GM12878 (cell line): ENCODE measurements around the gene KLHL36. TPM values are rescaled to one million over a fixed set of nuclear protein-coding genes. Genes with fewer than 3 reads are reported as not detected.

Experiments used
- ATAC-seq: fragments of 200-7000 bp; cut with Tn5 transposase; 3 replicates; pipeline ENCODE4 v1.9.1; 2020; ENCODE audit warnings: mild to moderate bottlenecking, moderate library complexity
- BruUV-seq: library from RNA; stranded (reverse); fragments of 400-500 nt; replicated peaks from 2 replicates; lab custom pipeline; 2021; lab: Mats Ljungman, UMichigan
- CTCF ChIA-PET: fragments of 300-600 bp; sonication (Branson Sonifier 250); formaldehyde crosslinking; extraction: SDS; loops from one replicate; lab custom pipeline; 2021; ENCODE audit warnings: inconsistent platforms; lab: Yijun Ruan, JAX
- POLR2A ChIA-PET: fragments of 350-600 bp; formaldehyde crosslinking; extraction: SDS; loops from one replicate; lab custom pipeline; 2021; ENCODE audit warnings: inconsistent platforms; lab: Charles Lee
- RAD21 ChIA-PET: fragments of 300-600 bp; sonication (Branson Sonifier 250); formaldehyde crosslinking; loops from one replicate; lab custom pipeline; 2023; ENCODE audit warnings: antibody characterized with exemption; ENCODE audit not compliant: unreplicated experiment; lab: Charles Lee
- SMC1A ChIA-PET: fragments of 300-600 bp; sonication (Branson Sonifier 250); formaldehyde crosslinking; loops from one replicate; lab custom pipeline; 2023; ENCODE audit not compliant: unreplicated experiment, uncharacterized antibody; lab: Charles Lee
- DNase-seq: peaks from one replicate; pipeline ENCODE4 v3.0.0-alpha.2; 2011; ENCODE audit warnings: low read depth, low spot score
- FAIRE-seq: peaks from 3 replicates; lab custom pipeline; 2011; peaks lifted over from hg19 to GRCh38; lab: Jason Lieb, UNC
- H2AFZ ChIP-seq: 2 replicates; pipeline ENCODE4 v1.6.0; 2011; ENCODE audit warnings: low read depth, low read length, control low read depth; ENCODE audit not compliant: control insufficient read depth
- H3K27ac ChIP-seq: 2 replicates; pipeline ENCODE4 v1.5.1; 2011; ENCODE audit warnings: control low read depth; ENCODE audit not compliant: control insufficient read depth, insufficient read depth
- H3K27me3 ChIP-seq, 2 experiments: replicated peaks in 1 of 2; 2 replicates each; pipeline versions ENCODE4 v1.6.0 to v1.6.1; 2011; ENCODE audit warnings: low read length in 1 of 2; ENCODE audit not compliant: control insufficient read depth in 2 of 2, insufficient read depth in 2 of 2
- H3K36me3 ChIP-seq, 2 experiments: 2 replicates each; pipeline ENCODE4 v1.5.1; 2011; ENCODE audit warnings: low read length in 1 of 2; ENCODE audit not compliant: control insufficient read depth in 2 of 2, insufficient read depth in 2 of 2
- H3K4me1 ChIP-seq: 2 replicates; pipeline ENCODE4 v1.6.1; 2011; ENCODE audit warnings: mild to moderate bottlenecking, low read length, moderate library complexity, mixed read lengths; ENCODE audit not compliant: control insufficient read depth, insufficient read depth
- H3K4me2 ChIP-seq: 2 replicates; pipeline ENCODE4 v1.6.0; 2011; ENCODE audit warnings: control low read depth; ENCODE audit not compliant: control insufficient read depth, insufficient read depth
- H3K4me3 ChIP-seq: fragments of 200-600 bp; sonication (generic); 2 replicates; pipeline ENCODE4 v1.5.1; 2016
- H3K79me2 ChIP-seq: 2 replicates; pipeline ENCODE4 v1.6.0; 2011; ENCODE audit warnings: low read length; ENCODE audit not compliant: control insufficient read depth, insufficient read depth
- H3K9ac ChIP-seq: 2 replicates; pipeline ENCODE4 v1.8.0; 2011; ENCODE audit warnings: low read length, control low read depth, mixed read lengths; ENCODE audit not compliant: control insufficient read depth, insufficient read depth
- H3K9me3 ChIP-seq: replicated peaks from 3 replicates; pipeline ENCODE4 v1.5.1; 2011; ENCODE audit warnings: mild to moderate bottlenecking, low read length; ENCODE audit not compliant: control insufficient read depth, insufficient read depth
- H4K20me1 ChIP-seq: 2 replicates; pipeline ENCODE4 v1.6.0; 2011; ENCODE audit not compliant: control insufficient read depth, insufficient read depth
- BHLHE40 ChIP-seq, 2 experiments: fragments of 450-650 bp in 1 of 2; IDR thresholded peaks; 2 replicates each; pipeline ENCODE4 v1.6.1; 2011 to 2017; ENCODE audit warnings: low read depth in 2 of 2, borderline replicate concordance in 1 of 2, improper control_type of control experiment in 1 of 2, low read length in 1 of 2, mild to moderate bottlenecking in 1 of 2
- CHD1 ChIP-seq: IDR thresholded peaks from 2 replicates; pipeline ENCODE4 v1.6.1; 2012; ENCODE audit warnings: low read depth, low read length, improper control_type of control experiment
- CHD2 ChIP-seq: IDR thresholded peaks from 2 replicates; pipeline ENCODE4 v1.6.1; 2011; ENCODE audit warnings: low read depth, low read length, improper control_type of control experiment, borderline replicate concordance
- EGR1 ChIP-seq, 2 experiments: IDR thresholded peaks; 1 replicate in 1 of 2; 2 replicates in 1 of 2; pipeline ENCODE4 v1.6.1; 2011 to 2012; ENCODE audit warnings: low read depth in 2 of 2, low read length in 2 of 2, borderline replicate concordance in 1 of 2, mild to moderate bottlenecking in 1 of 2, moderate library complexity in 1 of 2
- HDGF ChIP-seq: fragments of 450-650 bp; IDR thresholded peaks from 2 replicates; pipeline ENCODE4 v1.6.1; 2016; ENCODE audit warnings: antibody characterized with exemption
- MXI1 ChIP-seq: fragments of 150-350 bp; IDR thresholded peaks from 2 replicates; pipeline ENCODE4 v1.6.1; 2011; ENCODE audit warnings: low read depth, mild to moderate bottlenecking, inconsistent platforms, low read length, improper control_type of control experiment
- NFIC ChIP-seq: IDR thresholded peaks from 2 replicates; pipeline ENCODE4 v1.6.1; 2012; ENCODE audit warnings: low read depth, mild to moderate bottlenecking, inconsistent platforms, low read length, moderate library complexity
- RAD51 ChIP-seq: fragments of 450-650 bp; IDR thresholded peaks from 2 replicates; pipeline ENCODE4 v1.6.1; 2016; ENCODE audit warnings: moderate library complexity, mild to moderate bottlenecking, inconsistent platforms
- SRF ChIP-seq, 2 experiments: IDR thresholded peaks; 2 replicates each; pipeline ENCODE4 v1.6.1; 2011; ENCODE audit warnings: low read depth in 2 of 2, low read length in 2 of 2, mild to moderate bottlenecking in 1 of 2, moderate library complexity in 1 of 2
- SUPT20H ChIP-seq: IDR thresholded peaks from 2 replicates; pipeline ENCODE4 v1.6.1; 2011; ENCODE audit warnings: low read depth, mild to moderate bottlenecking, low read length, moderate library complexity, borderline replicate concordance; ENCODE audit not compliant: control insufficient read depth
- TAF1 ChIP-seq: IDR thresholded peaks from 2 replicates; pipeline ENCODE4 v1.6.1; 2011; ENCODE audit warnings: mild to moderate bottlenecking, low read depth, low read length, borderline replicate concordance
- ZNF384 ChIP-seq: IDR thresholded peaks from 2 replicates; pipeline ENCODE4 v1.6.1; 2012; ENCODE audit warnings: low read depth, mild to moderate bottlenecking, low read length, improper control_type of control experiment, borderline replicate concordance
- WGBS: methylation state at CpG from one replicate; pipeline ENCODE4 v1.1.6; 2016; ENCODE audit warnings: low lambda C conversion rate; ENCODE audit not compliant: insufficient replicate concordance, insufficient coverage; ENCODE audit errors: missing lambda C conversion rate; 5-methylcytosine and 5-hydroxymethylcytosine counted together
- in situ Hi-C: fragments of 300-500 bp; cut with MboI; formaldehyde crosslinking; loops from 9 replicates; pipeline ENCODE4 v1.14.3; 2018; ENCODE audit warnings: mixed read lengths
- intact Hi-C: fragments of 100-400 bp; cut with micrococcal nuclease; formaldehyde crosslinking; loops from one replicate; pipeline ENCODE4 v1.14.2; 2022; ENCODE audit not compliant: unreplicated experiment
- polyA plus RNA-seq, 11 experiments: library from polyadenylated mRNA; depleted of rRNA in 4 of 11; unstranded in 6 of 11; stranded (reverse) in 5 of 11; fragments of >200 nt; fragmentation: Nextera tagmentation in 4 of 11; fragmentation: Illumina TruSeq in 1 of 11; extraction: Ambion mirVana in 4 of 11; extraction: Trizol in 1 of 11; gene quantifications; 1 replicate in 1 of 11; 2 replicates in 10 of 11; pipeline versions ENCODE4 v1.2.1 to v1.2.3, GENCODE V29; 2011 to 2016; ENCODE audit warnings: inconsistent platforms in 2 of 11, missing spikeins in 2 of 11, low read depth in 1 of 11
- total RNA-seq, 4 experiments: library from RNA; depleted of rRNA in 3 of 4; stranded (reverse); fragments of >200 nt in 3 of 4; fragmentation: Illumina TruSeq in 1 of 4; extraction: Trizol in 1 of 4; gene quantifications; 2 replicates each; pipeline versions ENCODE4 v1.2.1 to v1.2.3, GENCODE V29; 2013 to 2021
- TF ChIP-seq, protein P1 (sequence below): IDR thresholded peaks from 2 replicates; pipeline ENCODE4 v1.6.1; 2012; ENCODE audit warnings: low read depth, low read length, improper control_type of control experiment
- TF ChIP-seq, protein P2 (sequence below): fragments of 450-650 bp; IDR thresholded peaks from 2 replicates; pipeline ENCODE4 v1.6.1; 2017; ENCODE audit warnings: borderline replicate concordance
- TF ChIP-seq, protein P3 (sequence below): fragments of 450-650 bp; IDR thresholded peaks from 2 replicates; pipeline ENCODE4 v1.6.1; 2014; ENCODE audit warnings: mild to moderate bottlenecking

Gene KLHL36
- total and polyA plus RNA-seq, 10 of the 15 experiments (the other 5 are each of a cell fraction or from before 2014, with no cell fraction given): 2.6 to 45.3 (median 16.8) TPM

DNA sequence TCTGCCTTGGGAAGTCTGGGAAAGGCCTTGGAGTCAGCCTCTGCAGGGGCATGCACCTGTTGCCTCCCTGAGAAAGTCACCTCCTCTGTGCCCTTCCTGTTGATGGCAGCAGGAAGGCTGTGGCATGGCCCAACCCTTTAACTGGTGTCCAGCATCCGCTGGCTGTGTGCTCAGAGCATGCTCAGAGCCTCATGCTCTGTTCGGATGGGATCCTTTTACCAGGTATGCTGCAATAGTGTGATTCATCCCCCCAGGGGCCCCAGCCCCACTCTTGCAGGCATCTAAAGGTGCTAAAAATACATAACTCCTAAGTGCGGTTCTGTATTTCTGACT lies 24.9 kb downstream of the KLHL36 start:
- ATAC-seq: no peak
- no peaks in the 10 kb centered on the region for H3K9me3 ChIP-seq
- no TSS peak for BruUV-seq
- TF ChIP-seq, protein P1, sequence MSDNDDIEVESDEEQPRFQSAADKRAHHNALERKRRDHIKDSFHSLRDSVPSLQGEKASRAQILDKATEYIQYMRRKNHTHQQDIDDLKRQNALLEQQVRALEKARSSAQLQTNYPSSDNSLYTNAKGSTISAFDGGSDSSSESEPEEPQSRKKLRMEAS: no peak
- TF ChIP-seq HDGF (no peak), MXI1 (no peak), TAF1 (no peak)
- intact Hi-C loops (no loop called here), in situ Hi-C loops (no loop called here)
- no peak overlapping the region for H2AFZ ChIP-seq
- H4K20me1 ChIP-seq: no peaks in the 10 kb centered on the region
- no peak overlapping the region for H3K9ac ChIP-seq
- SMC1A ChIA-PET: interaction anchor here (1.1 to 6.9 kb wide), 5 partner anchors 8 to 80 kb away, joined by 3 to 65 read pairs (median 7); no protein-coding TSS in a partner anchor
- H3K4me3 ChIP-seq: no peak overlapping the region
- H3K4me1 ChIP-seq: no peaks in the 10 kb centered on the region
- RAD21 ChIA-PET: interaction anchor here (1.3 to 4.2 kb wide), 5 partner anchors 8 to 65 kb away, joined by 3 to 37 read pairs (median 7); no protein-coding TSS in a partner anchor
- H3K4me2 ChIP-seq: no peak overlapping the region
- no peaks in the 10 kb centered on the region for H3K79me2 ChIP-seq
- no peaks in the 10 kb centered on the region for H3K27me3 ChIP-seq
- no peak for DNase-seq
- no peak overlapping the region for H3K27ac ChIP-seq
- H3K36me3 ChIP-seq: no peaks in the 10 kb centered on the region
- FAIRE-seq: no peak
- POLR2A ChIA-PET: no interaction called here
- CTCF ChIA-PET: interaction anchor here (0.9 to 4.3 kb wide), 23 partner anchors 11 to 337 kb away, joined by 3 to 102 read pairs (median 9); no protein-coding TSS in a partner anchor
- 95% methylated on average over 3 of the region's 3 CpGs for WGBS

DNA sequence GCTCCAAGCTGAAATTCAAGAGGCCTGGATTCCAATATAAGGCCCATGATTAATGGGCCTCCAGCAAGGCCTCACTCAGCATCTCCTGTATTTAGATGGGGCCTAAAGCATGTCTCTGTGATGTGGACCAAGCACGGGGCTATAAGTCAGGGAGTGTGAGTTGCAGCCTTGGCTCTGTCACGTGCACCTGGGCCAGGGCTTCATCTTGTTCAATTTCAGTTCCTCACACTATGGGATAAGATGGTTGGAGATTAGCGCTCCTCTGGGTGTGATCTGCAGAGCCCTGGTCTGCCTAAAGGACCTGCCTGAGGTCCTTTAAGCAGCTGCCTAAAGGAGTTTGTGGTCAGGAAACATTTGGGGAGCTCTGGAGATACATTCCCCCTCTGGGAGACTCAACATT lies 25.2 kb downstream of the KLHL36 start:
- POLR2A ChIA-PET: no interaction called here
- H3K4me1 ChIP-seq: no peaks in the 10 kb centered on the region
- no peak overlapping the region for H2AFZ ChIP-seq
- no peak overlapping the region for H3K9ac ChIP-seq
- no peaks in the 10 kb centered on the region for H3K79me2 ChIP-seq
- no peaks in the 10 kb centered on the region for H3K9me3 ChIP-seq
- no peaks in the 10 kb centered on the region for H3K36me3 ChIP-seq
- no peak overlapping the region for H3K4me3 ChIP-seq
- FAIRE-seq (no peak), DNase-seq (no peak), ATAC-seq (peak; percentile 36; the same call in 2 of the 3 replicates)
- no peaks in the 10 kb centered on the region for H3K27me3 ChIP-seq
- RAD21 ChIA-PET: interaction anchor here (1.6 to 4.2 kb wide), 3 partner anchors 27 to 64 kb away, joined by 4 to 37 read pairs (median 12); no protein-coding TSS in a partner anchor
- no peaks in the 10 kb centered on the region for H4K20me1 ChIP-seq
- SMC1A ChIA-PET: interaction anchor here (0.8 to 6.9 kb wide), 5 partner anchors 8 to 79 kb away, joined by 3 to 65 read pairs (median 7); no protein-coding TSS in a partner anchor
- in situ Hi-C loops: no loop called here
- no peak overlapping the region for H3K4me2 ChIP-seq
- CTCF ChIA-PET: interaction anchor here (0.7 to 4.3 kb wide), 21 partner anchors 11 to 337 kb away, joined by 3 to 102 read pairs (median 10); no protein-coding TSS in a partner anchor
- BruUV-seq: no TSS peak
- intact Hi-C loops: no loop called here
- WGBS: 46% methylated on average over 3 of the region's 3 CpGs
- H3K27ac ChIP-seq: no peak overlapping the region
- TF ChIP-seq NFIC: no peak
- no peak for TF ChIP-seq SUPT20H
- TF ChIP-seq, protein P2, sequence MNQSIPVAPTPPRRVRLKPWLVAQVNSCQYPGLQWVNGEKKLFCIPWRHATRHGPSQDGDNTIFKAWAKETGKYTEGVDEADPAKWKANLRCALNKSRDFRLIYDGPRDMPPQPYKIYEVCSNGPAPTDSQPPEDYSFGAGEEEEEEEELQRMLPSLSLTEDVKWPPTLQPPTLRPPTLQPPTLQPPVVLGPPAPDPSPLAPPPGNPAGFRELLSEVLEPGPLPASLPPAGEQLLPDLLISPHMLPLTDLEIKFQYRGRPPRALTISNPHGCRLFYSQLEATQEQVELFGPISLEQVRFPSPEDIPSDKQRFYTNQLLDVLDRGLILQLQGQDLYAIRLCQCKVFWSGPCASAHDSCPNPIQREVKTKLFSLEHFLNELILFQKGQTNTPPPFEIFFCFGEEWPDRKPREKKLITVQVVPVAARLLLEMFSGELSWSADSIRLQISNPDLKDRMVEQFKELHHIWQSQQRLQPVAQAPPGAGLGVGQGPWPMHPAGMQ: no peak
- TF ChIP-seq RAD51: no peak
- no peak for TF ChIP-seq ZNF384
- no peak for TF ChIP-seq CHD1
- no peak for TF ChIP-seq EGR1 (IDR thresholded peaks at IDR 0.05; ENCODE audit: borderline replicate concordance in 1 of 2, low read depth in 2 of 2, low read length in 2 of 2)
- TF ChIP-seq BHLHE40 (IDR thresholded peaks at IDR 0.05; ENCODE audit: borderline replicate concordance in 1 of 2, low read depth in 2 of 2, low read length in 1 of 2): peak; percentile 58 to 74; a peak in 3 of 4 replicates
- no peak for TF ChIP-seq CHD2
- no peak for TF ChIP-seq SRF (IDR thresholded peaks at IDR 0.05; ENCODE audit: low read depth in 2 of 2, low read length in 2 of 2)
- TF ChIP-seq, protein P3, sequence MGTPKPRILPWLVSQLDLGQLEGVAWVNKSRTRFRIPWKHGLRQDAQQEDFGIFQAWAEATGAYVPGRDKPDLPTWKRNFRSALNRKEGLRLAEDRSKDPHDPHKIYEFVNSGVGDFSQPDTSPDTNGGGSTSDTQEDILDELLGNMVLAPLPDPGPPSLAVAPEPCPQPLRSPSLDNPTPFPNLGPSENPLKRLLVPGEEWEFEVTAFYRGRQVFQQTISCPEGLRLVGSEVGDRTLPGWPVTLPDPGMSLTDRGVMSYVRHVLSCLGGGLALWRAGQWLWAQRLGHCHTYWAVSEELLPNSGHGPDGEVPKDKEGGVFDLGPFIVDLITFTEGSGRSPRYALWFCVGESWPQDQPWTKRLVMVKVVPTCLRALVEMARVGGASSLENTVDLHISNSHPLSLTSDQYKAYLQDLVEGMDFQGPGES: no peak
